SK-N-MC (cell line): ENCODE data around the gene AMOTL2.

Source experiments
- EZH2 ChIP-seq: fragments of 200-600 bp; sonication (generic); IDR thresholded peaks from one replicate; pipeline ENCODE4 v1.6.1; 2017; ENCODE audit warnings: antibody characterized with exemption
- FOXP2 ChIP-seq: optimal IDR thresholded peaks from 2 replicates; pipeline ENCODE3; 2011; ENCODE audit warnings: mild to moderate bottlenecking, moderate library complexity; ENCODE audit not compliant: insufficient read depth; ENCODE audit errors: extremely low read length, control extremely low read depth

DNA sequence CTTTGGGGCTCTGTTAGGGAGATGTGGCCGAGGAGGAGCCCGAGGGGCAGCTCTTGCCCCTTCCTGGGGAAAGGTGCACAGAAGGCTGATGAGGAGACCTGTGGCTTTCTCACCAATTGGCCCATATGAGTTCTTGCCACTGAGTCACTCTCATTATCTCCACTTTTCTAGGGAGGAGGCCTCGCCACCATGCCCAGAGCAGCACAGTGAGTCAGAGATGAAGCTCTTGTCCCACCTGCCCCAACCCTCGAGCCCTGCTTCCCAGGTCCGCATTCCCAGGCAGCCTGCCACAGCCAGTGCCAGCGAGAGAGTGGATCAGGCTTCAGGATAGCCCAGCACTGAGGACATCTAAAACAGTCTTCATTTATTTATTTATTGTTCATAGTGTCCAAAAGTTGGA is 53.5 kb downstream of the AMOTL2 start:
- no peak for TF ChIP-seq EZH2
- no peak for TF ChIP-seq FOXP2
